COLO668 (cell line): ENCODE measurements around the gene THG1L.
"Not testable (repeated sequence)": the region's sequence is repeated elsewhere in the genome, so short reads cannot be mapped to it uniquely, and the experiment has no call there.

ENCODE experiments used
- DNase-seq: peaks from one replicate; lab custom pipeline; 2025; ENCODE audit not compliant: unreplicated experiment; lab: John Stamatoyannopoulos, UW

THG1L gene

DNA sequence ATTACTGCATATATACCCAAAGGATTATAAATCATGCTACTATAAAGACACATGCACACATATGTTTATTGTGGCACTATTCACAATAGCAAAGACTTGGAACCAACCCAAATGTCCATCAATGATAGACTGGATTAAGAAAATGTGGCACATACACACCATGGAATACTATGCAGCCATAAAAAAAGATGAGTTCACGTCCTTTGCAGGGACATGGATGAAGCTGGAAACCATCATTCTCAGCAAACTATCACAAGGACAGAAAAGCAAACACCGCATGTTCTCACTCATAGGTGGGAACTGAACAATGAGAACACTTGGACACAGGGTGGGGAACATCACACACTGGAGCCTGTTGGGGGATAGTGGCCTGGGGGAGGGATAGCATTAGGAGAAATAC lies 4.6 kb upstream of the THG1L start:
- DNase-seq, result not testable (repeated sequence)

DNA sequence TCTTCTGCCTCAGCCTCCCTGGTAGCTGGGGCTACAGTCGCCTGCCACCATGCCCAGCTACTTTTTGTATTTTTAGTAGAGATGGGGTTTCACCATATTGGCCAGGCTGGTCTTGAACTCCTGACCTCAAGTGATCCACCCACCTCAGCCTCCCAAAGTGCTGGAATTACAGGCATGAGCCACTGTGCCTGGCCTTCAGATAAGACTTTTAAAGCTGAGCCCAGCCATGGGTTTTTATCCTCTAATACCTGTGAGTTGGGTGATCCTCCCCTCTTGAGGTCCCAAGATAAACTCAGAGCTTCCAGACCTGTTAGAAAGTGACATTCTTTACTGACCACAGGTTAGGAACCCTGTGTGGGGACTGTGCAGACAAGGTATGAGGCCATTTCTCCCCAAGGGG lies 3.4 kb upstream of the THG1L start:
- not testable (repeated sequence) for DNase-seq

DNA sequence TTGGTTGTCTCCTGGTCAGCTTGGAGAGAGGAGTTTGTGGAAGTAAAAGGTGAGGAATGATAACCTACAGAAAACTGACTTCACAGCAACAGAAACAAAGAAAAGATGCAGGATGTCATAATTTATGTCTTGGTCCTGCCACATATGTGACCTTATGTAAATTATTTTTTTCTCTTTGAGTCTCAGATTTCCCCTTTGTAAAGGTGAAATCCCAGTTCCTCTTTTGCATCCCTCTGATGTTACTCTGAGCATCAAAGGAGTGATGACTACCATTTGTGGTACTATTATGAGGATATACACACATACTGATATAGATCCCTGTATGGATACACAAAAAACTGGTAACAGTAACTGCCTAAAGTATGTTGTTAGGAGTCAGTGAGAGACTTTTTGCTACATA lies 1.4 kb upstream of the THG1L start:
- DNase-seq, result no peak

DNA sequence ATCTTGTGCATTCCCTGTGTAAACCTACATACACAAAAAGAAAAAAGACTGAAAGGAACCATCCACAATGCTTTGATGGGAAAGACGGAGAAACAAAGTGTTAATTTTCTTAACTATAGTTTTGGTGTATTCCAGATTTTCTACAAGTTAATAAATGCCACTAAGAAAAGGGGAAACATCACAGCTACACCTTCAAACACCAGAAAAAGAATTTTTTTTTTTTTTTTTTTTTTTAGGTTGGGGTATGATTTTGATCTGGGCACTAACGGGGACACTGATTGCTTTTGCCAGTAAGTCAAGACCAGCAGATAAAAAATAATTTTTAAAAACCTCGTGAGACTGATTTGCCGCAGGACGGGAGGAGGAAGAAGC lies 334 bp upstream of the THG1L start:
- DNase-seq, result no peak

DNA sequence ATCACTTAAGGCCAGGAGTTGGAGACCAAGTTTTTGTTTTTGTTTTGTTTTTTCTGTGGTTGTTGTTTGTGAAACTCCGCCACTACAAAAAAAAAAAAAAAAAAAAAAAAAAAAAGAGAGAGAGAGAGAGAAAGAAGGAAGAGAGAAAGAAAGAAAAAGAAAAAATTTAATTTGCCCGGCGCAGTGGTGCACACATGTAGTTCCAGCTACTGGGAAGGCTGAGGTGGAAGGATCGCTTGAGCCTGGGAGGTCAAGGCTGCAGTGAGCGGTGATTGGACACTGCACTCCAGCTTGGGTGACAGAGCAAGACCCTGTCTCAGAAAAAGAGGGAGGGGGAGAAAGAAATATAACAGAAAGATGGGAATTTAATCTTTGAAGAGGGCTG lies 902 bp downstream of the THG1L start:
- no peak for DNase-seq

DNA sequence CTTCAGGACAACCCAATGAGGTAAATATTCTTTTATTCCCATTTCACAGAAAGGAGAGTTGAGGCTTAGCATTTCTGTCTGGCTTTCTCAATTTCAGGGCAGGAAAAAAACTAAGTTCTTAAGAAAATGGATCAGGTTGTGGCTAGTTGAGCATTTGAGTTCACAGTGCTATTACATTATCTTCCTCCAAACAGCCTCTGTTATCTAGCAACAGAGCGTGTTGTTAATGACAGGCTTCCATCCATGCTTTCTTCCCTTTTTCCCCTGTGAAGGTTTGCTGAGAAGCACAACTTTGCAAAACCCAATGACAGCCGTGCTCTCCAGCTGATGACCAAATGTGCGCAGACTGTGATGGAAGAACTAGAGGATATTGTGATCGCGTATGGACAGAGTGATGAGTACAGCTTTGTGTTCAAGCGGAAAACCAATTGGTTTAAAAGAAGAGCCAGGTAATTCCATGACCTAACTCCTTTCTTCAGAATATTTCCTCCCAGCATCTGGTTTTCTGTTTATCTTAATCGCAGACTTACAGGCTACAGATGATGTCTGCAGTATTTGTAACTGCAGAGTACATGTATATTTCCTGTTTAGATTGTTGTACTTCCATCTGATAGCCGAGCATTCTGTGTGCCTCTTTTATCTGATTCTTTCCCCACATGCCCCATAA lies 1.5 kb downstream of the THG1L start:
- DNase-seq, result no peak

DNA sequence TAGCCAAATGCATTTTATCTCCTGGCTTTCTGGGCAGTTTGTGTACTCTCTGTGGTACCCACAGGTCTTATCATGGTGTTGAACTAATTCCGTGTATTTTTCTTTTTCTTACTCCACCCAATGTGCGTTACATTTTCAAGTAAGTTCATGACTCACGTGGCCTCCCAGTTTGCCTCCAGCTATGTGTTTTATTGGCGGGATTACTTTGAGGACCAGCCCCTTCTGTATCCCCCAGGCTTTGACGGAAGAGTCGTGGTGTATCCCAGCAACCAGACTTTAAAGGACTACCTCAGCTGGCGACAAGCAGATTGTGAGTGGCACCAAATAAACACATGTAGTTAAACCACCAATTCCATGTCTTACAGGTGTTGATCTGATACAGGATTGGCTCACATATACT lies 3.2 kb downstream of the THG1L start:
- DNase-seq, result no peak

DNA sequence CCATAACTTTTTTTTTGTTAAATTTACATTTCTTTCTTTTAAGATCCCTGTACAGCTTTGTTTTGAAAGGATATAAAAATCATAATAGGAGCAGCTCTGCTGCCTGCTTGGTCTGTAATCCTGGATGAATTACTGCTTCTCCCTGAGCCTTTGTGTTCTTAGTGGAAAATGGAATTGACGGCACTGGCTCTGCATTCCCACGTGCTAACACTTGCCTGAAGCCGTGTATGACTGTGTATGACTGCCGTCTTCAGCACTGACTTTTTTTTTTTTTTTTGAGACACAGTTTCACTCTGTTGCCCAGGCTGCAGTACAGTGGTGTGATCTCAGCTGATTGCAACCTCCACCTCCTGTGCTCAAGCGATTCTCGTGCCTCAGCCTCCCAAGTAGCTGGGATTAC lies 4.8 kb downstream of the THG1L start:
- DNase-seq, result no peak

DNA sequence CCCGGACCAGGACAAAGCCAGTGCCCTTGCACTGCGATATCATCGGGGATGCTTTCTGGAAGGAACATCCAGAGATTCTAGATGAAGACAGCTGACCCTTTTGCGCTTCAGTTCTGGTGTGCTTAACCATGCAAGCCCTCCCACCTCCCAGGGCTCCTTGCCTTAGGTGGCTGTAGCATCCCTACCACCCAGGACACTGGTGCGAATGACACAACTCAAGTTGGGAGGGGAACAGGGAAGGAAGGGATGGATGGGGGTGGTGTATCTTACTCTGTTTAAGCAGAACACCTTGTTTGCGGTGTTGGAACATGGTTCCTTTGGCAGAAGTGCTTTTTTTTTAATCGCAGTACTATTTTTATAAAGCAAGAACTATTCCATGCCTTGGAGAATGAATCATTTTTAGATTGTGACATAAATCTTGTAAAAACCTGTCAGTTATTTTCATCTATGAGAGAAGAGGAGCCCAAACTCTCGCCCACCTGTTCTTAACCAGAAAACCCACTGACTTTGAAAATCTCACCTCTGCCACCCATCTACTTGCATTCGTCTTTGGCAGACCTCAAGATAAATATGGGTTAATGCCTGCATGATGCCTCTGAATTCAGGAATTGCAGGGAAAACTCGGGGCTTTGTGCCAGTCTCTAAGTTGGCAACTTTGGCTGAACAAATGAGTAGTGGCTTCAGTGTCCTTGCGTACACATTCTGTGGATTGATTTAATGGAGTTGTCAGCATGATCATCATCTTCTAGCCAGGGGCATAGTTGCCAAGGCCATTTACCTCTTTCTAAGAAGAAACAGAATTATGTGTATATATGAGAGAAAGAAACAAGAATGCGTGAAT lies 8.4 kb downstream of the THG1L start:
- no peak for DNase-seq

DNA sequence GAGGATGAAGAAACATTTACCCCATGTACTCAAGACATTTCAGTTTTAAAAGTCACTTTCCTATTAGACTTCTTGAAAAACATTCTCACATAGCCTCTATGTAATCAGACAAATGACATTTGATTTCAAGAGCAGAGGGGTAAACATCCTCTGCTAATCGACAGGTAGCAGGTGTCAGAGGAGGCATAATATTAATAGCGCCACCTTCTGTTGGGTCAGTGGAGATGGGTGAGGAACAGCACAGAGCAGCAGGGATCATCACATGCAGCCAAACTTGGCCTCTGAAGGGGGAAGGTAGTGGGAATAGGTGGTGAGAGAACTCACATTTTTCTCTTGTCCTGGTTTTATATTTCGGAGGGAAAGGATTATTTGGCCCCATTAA lies 9.0 kb downstream of the THG1L start:
- DNase-seq, result peak; percentile 2

DNA sequence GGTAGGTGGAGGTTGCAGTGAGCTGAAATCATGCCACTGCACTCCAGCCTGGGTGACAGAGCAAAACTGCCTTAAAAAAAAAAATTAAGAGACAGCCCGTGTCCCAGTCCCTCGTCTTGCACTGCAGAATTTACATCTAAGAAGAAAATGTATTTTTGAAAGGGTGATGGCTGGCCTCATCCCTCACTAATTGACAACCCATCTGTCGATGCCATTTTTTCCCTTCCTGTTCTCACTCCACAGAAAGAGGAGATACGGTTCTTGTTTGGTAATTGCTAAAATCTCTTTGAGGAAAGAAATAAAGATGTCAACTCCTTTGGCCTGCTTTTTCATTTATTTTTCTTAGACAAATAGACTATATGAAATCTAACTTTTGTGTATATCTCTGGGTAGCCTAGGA lies 9.9 kb downstream of the THG1L start:
- no peak for DNase-seq

DNA sequence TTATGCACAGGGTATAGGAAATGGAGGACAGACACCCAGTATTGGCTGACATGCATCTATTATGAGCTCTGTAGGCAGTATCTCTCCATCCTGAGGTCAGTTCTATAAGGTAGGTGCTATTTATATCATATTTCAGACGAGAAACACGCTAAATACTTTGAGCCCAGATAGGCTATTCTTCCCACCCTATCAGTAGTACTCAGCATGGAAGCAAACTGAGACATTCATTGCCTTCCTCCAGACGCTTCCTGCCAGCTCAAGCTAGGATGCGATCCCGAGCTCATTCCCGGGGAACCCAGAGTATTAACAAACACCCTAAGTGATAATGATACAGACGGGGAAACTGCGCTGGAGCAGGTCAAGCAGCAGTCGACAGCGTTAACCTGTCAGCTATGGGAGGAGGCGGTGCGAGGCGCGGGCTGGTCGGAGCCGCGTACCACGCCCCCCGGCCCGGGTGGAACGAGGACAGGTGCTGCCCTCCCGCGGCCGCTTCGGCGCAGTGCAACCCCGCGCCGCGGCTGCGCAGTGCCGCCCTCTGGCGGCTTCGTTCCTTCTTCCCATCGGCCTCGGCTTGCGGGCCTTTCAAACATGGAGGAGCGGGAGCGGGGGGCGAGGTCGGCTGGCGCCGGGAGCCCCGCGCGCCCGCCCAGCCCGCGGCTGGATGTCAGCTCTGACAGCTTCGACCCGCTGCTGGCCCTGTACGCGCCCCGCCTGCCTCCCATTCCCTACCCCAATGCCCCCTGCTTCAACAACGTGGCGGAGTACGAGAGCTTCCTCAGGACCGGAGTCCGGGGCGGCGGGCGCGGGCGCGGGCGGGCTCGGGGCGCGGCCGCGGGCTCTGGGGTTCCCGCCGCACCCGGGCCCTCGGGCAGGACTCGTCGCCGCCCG lies 12.2 kb downstream of the THG1L start, which contains the start of gene LSM11:
TSS of gene LSM11 (plus strand) at position 550 of the 888 bp plus-strand sequence. CDS start at position 589, 39 bp downstream.
- DNase-seq, result peak; percentile 79

DNA sequence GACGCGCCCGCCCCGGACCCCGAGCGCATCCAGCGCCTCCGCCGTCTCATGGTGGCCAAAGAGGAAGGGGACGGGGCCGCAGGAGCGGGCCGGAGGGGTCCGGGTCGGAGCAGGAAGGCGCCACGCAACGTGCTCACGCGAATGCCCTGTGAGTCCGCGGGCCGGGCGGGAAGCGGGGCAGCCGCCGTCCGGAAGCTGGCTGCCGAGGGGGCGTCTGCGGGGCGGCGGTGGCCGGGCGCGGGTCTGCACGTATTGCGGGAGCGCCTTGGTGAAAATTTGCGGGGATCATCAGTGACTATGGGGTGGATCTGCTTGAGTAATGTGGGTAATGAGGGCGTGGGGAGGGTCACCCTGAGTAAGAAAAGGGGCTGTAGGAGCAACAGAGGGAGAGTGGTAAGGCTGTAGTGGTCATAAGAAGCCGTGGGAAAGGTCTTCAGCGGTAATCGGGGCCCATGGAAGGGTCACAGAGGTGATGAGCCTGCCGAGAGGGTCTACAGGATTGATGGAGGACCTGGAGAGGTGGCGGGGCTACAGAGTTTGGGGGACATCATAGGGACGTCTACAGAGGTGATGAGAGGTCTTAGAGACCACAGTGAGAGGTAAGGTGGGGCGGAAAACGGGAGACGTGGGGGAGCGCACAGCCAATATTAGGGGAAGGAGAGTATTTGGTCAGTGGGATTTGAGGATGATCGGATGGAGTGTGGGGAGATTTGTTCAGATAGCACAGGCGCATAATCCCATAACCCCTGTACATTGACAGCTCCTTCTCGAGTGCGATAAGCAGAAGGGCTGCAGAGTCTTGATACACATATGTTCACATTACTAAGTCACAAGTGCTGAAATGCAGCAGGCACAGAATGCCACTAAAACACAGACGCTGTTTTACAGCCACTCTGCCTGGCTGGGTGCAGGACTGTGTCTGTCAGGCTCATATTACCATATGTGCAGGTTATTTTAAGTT lies 13.1 kb downstream of the THG1L start:
- peak; percentile 22 for DNase-seq

DNA sequence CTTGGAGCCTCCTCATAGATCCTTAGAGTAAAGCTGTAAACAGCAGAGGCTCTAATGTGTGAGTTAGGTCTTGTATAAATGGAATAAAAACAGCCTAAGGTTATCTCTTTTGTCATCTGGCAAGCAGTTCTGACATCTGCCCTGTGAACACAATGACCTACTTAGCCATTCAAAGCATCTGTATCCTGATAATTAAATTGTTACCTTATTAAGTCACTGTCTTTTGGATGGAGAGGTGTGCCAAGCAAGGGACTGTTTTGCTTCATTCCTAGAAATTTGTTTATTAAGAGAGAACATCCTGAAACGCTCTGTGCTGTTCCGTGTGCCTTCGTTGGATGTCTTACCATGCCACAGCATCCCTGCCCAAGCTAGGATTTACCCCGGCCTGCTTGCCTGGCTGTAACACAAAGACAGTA lies 13.8 kb downstream of the THG1L start:
- DNase-seq, result no peak

DNA sequence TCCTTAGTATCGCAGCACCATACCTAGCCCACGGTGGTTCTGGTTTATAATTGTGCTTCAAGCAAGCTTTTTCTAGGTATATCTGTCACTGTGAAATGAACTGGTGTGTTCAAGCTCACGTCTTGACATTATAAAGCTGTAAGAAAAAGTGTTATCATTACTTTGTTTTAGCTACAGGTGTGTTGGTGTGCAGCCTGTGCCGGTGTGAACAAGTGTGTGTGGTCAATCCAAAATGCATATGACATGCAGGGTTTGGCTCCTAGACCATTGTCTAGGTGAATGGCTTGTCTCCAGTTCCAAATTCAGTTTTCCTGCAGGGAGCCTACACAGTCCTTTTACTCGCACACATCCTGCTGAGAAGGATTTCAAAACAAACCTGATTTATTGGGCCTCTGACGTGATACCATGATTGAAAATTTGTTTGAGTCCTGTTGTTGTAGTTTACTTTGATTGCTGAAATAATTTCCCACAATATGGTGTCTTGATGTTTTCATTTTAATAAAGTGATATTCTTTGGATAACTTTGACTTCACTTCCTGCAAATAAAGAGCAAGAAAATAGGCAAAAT lies 16.0 kb downstream of the THG1L start:
- DNase-seq, result no peak

DNA sequence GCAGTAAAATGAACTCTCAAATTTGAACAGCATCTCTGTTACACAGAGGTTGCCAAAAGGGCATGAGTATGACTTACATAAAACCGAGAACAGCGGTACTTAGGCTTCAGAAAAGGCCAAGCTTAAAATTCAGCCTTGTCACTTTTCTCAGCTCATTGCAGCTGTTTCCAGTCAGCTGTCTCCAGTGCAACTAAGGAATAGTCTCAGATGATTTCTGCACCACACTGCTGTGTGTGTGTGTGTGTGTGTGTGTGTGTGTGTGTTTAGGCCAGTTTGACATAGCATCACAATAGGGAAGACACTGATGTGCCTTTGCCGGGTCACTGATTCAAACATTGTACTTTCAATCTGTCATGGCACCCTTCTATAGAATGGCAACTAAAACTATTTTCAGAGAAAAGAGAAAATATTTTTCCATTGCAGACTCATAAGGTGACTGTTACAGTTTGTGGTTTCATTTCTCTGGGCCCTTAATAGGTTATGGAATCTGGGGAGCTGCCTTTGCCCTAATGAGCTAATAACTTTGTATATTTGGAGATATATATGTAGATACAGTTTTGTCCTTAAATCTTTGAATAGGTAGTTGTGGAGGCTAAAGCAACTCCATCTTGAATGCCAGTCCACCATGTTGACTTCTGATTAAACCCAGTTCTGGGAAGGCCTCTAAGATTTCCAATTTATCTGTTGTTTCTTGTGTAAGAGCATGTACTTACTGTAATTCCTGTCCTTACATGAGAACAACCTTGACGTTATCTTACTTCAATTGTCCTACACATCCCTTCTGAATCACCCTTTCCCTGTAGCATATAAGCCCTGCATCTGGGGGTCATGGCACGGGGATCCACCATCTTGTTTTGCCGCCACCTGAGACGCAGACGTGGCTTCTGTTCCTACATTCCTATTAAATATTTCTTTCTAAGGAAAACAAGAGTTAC lies 16.8 kb downstream of the THG1L start:
- no peak for DNase-seq

DNA sequence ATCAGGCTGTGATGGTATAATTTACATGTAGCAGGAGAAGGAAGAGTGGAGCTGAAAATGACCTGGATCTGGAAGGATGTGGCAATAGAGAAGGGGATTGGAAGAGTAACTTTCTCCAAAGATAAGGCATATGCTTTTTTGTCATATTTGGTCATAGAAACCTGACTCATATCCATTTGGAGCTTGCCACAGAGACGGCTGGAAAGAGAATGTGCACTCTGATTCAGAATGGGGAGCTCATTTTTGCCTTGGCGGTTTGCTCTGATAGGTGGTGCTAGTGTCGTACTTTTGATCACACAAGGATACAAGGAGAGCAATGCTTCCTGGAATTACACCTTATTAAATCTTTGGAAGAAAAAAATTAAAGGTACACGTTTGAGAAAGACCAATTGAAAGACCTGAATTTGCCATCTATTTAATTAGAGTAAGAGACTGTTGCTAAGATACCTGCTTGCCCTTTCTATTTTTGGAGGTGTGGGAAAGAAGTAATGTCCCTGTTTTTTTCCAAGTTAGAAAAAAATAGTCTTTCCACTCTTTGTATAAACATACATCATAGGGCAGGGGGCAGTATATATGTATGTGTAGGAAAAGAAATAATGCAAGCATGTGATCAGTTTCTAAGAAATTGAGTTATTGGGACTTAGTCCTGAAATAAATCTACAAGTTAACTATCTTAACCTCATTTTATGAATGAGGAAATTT lies 17.7 kb downstream of the THG1L start:
- DNase-seq, result no peak

DNA sequence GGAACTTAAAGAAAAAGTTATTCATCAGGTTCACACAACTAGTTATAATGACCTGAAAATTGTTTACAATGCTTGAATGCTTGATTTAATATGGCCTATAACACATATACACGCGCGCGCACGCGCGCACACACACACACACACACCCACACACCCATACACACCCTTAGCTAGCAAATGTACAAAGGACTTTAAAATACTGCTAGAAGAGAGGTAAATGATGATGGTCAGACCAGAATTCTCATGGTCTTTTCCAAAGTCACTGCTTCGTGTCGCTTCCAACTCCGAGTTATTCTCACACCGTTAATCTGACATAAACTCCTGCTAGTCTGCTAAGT lies 18.2 kb downstream of the THG1L start:
- no peak for DNase-seq

DNA sequence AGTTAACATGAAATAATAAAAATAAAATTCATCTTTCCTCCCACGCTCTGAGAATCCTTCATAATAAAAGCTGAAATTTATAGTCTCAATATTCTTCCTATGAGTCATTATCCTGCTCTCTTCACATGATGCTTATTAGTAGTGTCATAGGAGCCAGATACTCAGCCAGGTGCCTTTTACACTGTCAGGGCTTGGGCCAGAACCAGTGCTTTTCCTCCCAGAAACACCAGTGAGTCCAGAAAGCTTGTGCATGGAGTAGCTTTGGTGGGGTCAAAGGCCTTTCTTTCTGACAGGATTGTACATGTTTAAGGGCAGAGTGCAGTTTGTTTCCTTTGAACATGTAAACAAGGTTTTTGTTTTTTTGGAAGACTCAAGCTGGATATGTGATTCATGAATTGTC lies 19.1 kb downstream of the THG1L start:
- DNase-seq, result no peak
